Measurements from ENCODE around the gene NHS.

NHS gene

GRCh38 chrX:17369309-17369708 lies 5.7 kb upstream of the NHS start:
- POLR2A ChIA-PET, result no interaction called here
- Histone ChIP-seq H3K36me3 (ENCODE audit: control insufficient read depth in 4 of 4, insufficient read depth in 4 of 4, low read length in 3 of 4) (no peaks in the 10 kb centered on the region), H3K4me1 (ENCODE audit: control extremely low read depth in 1 of 4, control insufficient read depth in 4 of 4, insufficient read depth in 4 of 4, low read length in 3 of 4) (no peaks in the 10 kb centered on the region), H3K27ac (ENCODE audit: insufficient read depth in 1 of 2, low read depth in 1 of 2, low read length in 2 of 2, poor library complexity in 1 of 2, severe bottlenecking in 2 of 2) (no peak overlapping the region), H3K9me3 (ENCODE audit: control extremely low read depth in 1 of 5, control insufficient read depth in 4 of 5, insufficient read depth in 2 of 5, low read depth in 1 of 5, low read length in 4 of 5) (no peaks in the 10 kb centered on the region), H3K27me3 (replicated peaks in 2 of 5; ENCODE audit: control insufficient read depth in 4 of 5, insufficient read depth in 5 of 5, low read length in 4 of 5) (peaks cover 0 to 47% (median 8%) of the 10 kb centered on the region in 5 experiments), H3K4me3 (ENCODE audit: control insufficient read depth in 1 of 7, extremely low read depth in 1 of 7, insufficient read depth in 4 of 7, low read depth in 2 of 7, low read length in 6 of 7) (no peak overlapping the region)
- 39% methylated on average over 5 of the region's 6 CpGs for WGBS (ENCODE audit: insufficient coverage)
- DNase-seq, result no peak
- CTCF ChIA-PET, result no interaction called here

GRCh38 chrX:17370191-17370590 lies 4.8 kb upstream of the NHS start:
- peaks cover 0 to 5% (median 2%) of the 10 kb centered on the region in 4 experiments for H3K4me1 ChIP-seq (ENCODE audit: control extremely low read depth in 1 of 4, control insufficient read depth in 4 of 4, insufficient read depth in 4 of 4, low read length in 3 of 4)
- no peak for DNase-seq
- no peaks in the 10 kb centered on the region for H3K9me3 ChIP-seq (ENCODE audit: control extremely low read depth in 1 of 5, control insufficient read depth in 4 of 5, insufficient read depth in 2 of 5, low read depth in 1 of 5, low read length in 4 of 5)
- ChIA-PET CTCF (no interaction called here), POLR2A (interaction anchor here (0.6 kb wide), 1 partner anchor 10 kb away, joined by 4 read pairs; no protein-coding TSS in a partner anchor)
- no peaks in the 10 kb centered on the region for H3K36me3 ChIP-seq (ENCODE audit: control insufficient read depth in 4 of 4, insufficient read depth in 4 of 4, low read length in 3 of 4)
- H3K4me3 ChIP-seq (ENCODE audit: control insufficient read depth in 1 of 7, extremely low read depth in 1 of 7, insufficient read depth in 4 of 7, low read depth in 2 of 7, low read length in 6 of 7), result no peak overlapping the region
- WGBS (ENCODE audit: insufficient coverage), result 80% methylated on average over 5 of the region's 9 CpGs
- H3K27me3 ChIP-seq (replicated peaks in 2 of 5; ENCODE audit: control insufficient read depth in 4 of 5, insufficient read depth in 5 of 5, low read length in 4 of 5), result peaks cover 0 to 54% (median 10%) of the 10 kb centered on the region in 5 experiments
- no peak overlapping the region for H3K27ac ChIP-seq (ENCODE audit: insufficient read depth in 1 of 2, low read depth in 1 of 2, low read length in 2 of 2, poor library complexity in 1 of 2, severe bottlenecking in 2 of 2)

GRCh38 chrX:17372052-17372451 lies 2.9 kb upstream of the NHS start:
- peaks cover 0 to 21% (median 10%) of the 10 kb centered on the region in 4 experiments for H3K4me1 ChIP-seq (ENCODE audit: control extremely low read depth in 1 of 4, control insufficient read depth in 4 of 4, insufficient read depth in 4 of 4, low read length in 3 of 4)
- DNase-seq, result no peak
- POLR2A ChIA-PET, result no interaction called here
- no peaks in the 10 kb centered on the region for H3K36me3 ChIP-seq (ENCODE audit: control insufficient read depth in 4 of 4, insufficient read depth in 4 of 4, low read length in 3 of 4)
- WGBS (ENCODE audit: insufficient coverage), result 85% methylated on average over 2 of the region's 8 CpGs
- H3K27me3 ChIP-seq (replicated peaks in 2 of 5; ENCODE audit: control insufficient read depth in 4 of 5, insufficient read depth in 5 of 5, low read length in 4 of 5), result peaks cover 0 to 73% (median 13%) of the 10 kb centered on the region in 5 experiments
- peaks cover 0 to 14% (median 0%) of the 10 kb centered on the region in 5 experiments for H3K9me3 ChIP-seq (ENCODE audit: control extremely low read depth in 1 of 5, control insufficient read depth in 4 of 5, insufficient read depth in 2 of 5, low read depth in 1 of 5, low read length in 4 of 5)
- H3K27ac ChIP-seq (ENCODE audit: insufficient read depth in 1 of 2, low read depth in 1 of 2, low read length in 2 of 2, poor library complexity in 1 of 2, severe bottlenecking in 2 of 2), result no peak overlapping the region
- CTCF ChIA-PET, result no interaction called here
- H3K4me3 ChIP-seq (ENCODE audit: control insufficient read depth in 1 of 7, extremely low read depth in 1 of 7, insufficient read depth in 4 of 7, low read depth in 2 of 7, low read length in 6 of 7), result no peak overlapping the region

GRCh38 chrX:17373337-17373736 lies 1.7 kb upstream of the NHS start:
- ChIA-PET POLR2A (no interaction called here), CTCF (no interaction called here)
- no peak for DNase-seq
- Histone ChIP-seq H3K4me1 (ENCODE audit: control extremely low read depth in 1 of 4, control insufficient read depth in 4 of 4, insufficient read depth in 4 of 4, low read length in 3 of 4) (peaks cover 0 to 25% (median 12%) of the 10 kb centered on the region in 4 experiments), H3K27ac (ENCODE audit: insufficient read depth in 1 of 2, low read depth in 1 of 2, low read length in 2 of 2, poor library complexity in 1 of 2, severe bottlenecking in 2 of 2) (no peak overlapping the region), H3K9me3 (ENCODE audit: control extremely low read depth in 1 of 5, control insufficient read depth in 4 of 5, insufficient read depth in 2 of 5, low read depth in 1 of 5, low read length in 4 of 5) (peaks cover 0 to 16% (median 0%) of the 10 kb centered on the region in 5 experiments), H3K36me3 (ENCODE audit: control insufficient read depth in 4 of 4, insufficient read depth in 4 of 4, low read length in 3 of 4) (no peaks in the 10 kb centered on the region), H3K4me3 (ENCODE audit: control insufficient read depth in 1 of 7, extremely low read depth in 1 of 7, insufficient read depth in 4 of 7, low read depth in 2 of 7, low read length in 6 of 7) (no peak overlapping the region), H3K27me3 (replicated peaks in 2 of 5; ENCODE audit: control insufficient read depth in 4 of 5, insufficient read depth in 5 of 5, low read length in 4 of 5) (peaks cover 0 to 76% (median 16%) of the 10 kb centered on the region in 5 experiments)
- 78% methylated on average over 3 of the region's 3 CpGs for WGBS (ENCODE audit: insufficient coverage)

- DNase-seq, result no peak
- no peaks in the 10 kb centered on the region for H3K36me3 ChIP-seq (ENCODE audit: control insufficient read depth in 4 of 4, insufficient read depth in 4 of 4, low read length in 3 of 4)
- no peak overlapping the region for H3K27ac ChIP-seq (ENCODE audit: insufficient read depth in 1 of 2, low read depth in 1 of 2, low read length in 2 of 2, poor library complexity in 1 of 2, severe bottlenecking in 2 of 2)
- ChIA-PET POLR2A (no interaction called here), CTCF (no interaction called here)
- peaks cover 0 to 17% (median 0%) of the 10 kb centered on the region in 5 experiments for H3K9me3 ChIP-seq (ENCODE audit: control extremely low read depth in 1 of 5, control insufficient read depth in 4 of 5, insufficient read depth in 2 of 5, low read depth in 1 of 5, low read length in 4 of 5)
- peak overlapping the region in 4 of 7 experiments; percentile 25 to 65 (median 48) for H3K4me3 ChIP-seq (ENCODE audit: control insufficient read depth in 1 of 7, extremely low read depth in 1 of 7, insufficient read depth in 4 of 7, low read depth in 2 of 7, low read length in 6 of 7)
- peaks cover 0 to 25% (median 12%) of the 10 kb centered on the region in 4 experiments for H3K4me1 ChIP-seq (ENCODE audit: control extremely low read depth in 1 of 4, control insufficient read depth in 4 of 4, insufficient read depth in 4 of 4, low read length in 3 of 4)
- H3K27me3 ChIP-seq (replicated peaks in 2 of 5; ENCODE audit: control insufficient read depth in 4 of 5, insufficient read depth in 5 of 5, low read length in 4 of 5), result peaks cover 4 to 79% (median 16%) of the 10 kb centered on the region in 5 experiments
- 38% methylated on average over 17 of the region's 18 CpGs for WGBS (ENCODE audit: insufficient coverage)
Observed at GRCh38 chrX:17375367-17375636, 302 bp downstream of the NHS start.

GRCh38 chrX:17375637-17376430 lies 834 bp downstream of the NHS start:
- peaks cover 0 to 17% (median 0%) of the 10 kb centered on the region in 5 experiments for H3K9me3 ChIP-seq (ENCODE audit: control extremely low read depth in 1 of 5, control insufficient read depth in 4 of 5, insufficient read depth in 2 of 5, low read depth in 1 of 5, low read length in 4 of 5)
- no peaks in the 10 kb centered on the region for H3K36me3 ChIP-seq (ENCODE audit: control insufficient read depth in 4 of 4, insufficient read depth in 4 of 4, low read length in 3 of 4)
- ChIA-PET CTCF (no interaction called here), POLR2A (no interaction called here)
- peaks cover 4 to 83% (median 16%) of the 10 kb centered on the region in 5 experiments for H3K27me3 ChIP-seq (replicated peaks in 2 of 5; ENCODE audit: control insufficient read depth in 4 of 5, insufficient read depth in 5 of 5, low read length in 4 of 5)
- H3K27ac ChIP-seq (ENCODE audit: insufficient read depth in 1 of 2, low read depth in 1 of 2, low read length in 2 of 2, poor library complexity in 1 of 2, severe bottlenecking in 2 of 2), result no peak overlapping the region
- H3K4me3 ChIP-seq (ENCODE audit: control insufficient read depth in 1 of 7, extremely low read depth in 1 of 7, insufficient read depth in 4 of 7, low read depth in 2 of 7, low read length in 6 of 7), result peak overlapping the region in 4 of 7 experiments; percentile 25 to 65 (median 48)
- peak in 1 of 3 donors; percentile 8 for DNase-seq
- WGBS (ENCODE audit: insufficient coverage), result 26% methylated on average over 92 of the region's 103 CpGs
- peaks cover 0 to 25% (median 12%) of the 10 kb centered on the region in 4 experiments for H3K4me1 ChIP-seq (ENCODE audit: control extremely low read depth in 1 of 4, control insufficient read depth in 4 of 4, insufficient read depth in 4 of 4, low read length in 3 of 4)

- Histone ChIP-seq H3K4me3 (ENCODE audit: control insufficient read depth in 1 of 7, extremely low read depth in 1 of 7, insufficient read depth in 4 of 7, low read depth in 2 of 7, low read length in 6 of 7) (peak overlapping the region in 4 of 7 experiments; percentile 21 to 65 (median 34)), H3K27ac (ENCODE audit: insufficient read depth in 1 of 2, low read depth in 1 of 2, low read length in 2 of 2, poor library complexity in 1 of 2, severe bottlenecking in 2 of 2) (no peak overlapping the region), H3K9me3 (ENCODE audit: control extremely low read depth in 1 of 5, control insufficient read depth in 4 of 5, insufficient read depth in 2 of 5, low read depth in 1 of 5, low read length in 4 of 5) (peaks cover 0 to 17% (median 1%) of the 10 kb centered on the region in 5 experiments), H3K27me3 (replicated peaks in 2 of 5; ENCODE audit: control insufficient read depth in 4 of 5, insufficient read depth in 5 of 5, low read length in 4 of 5) (peaks cover 4 to 84% (median 16%) of the 10 kb centered on the region in 5 experiments), H3K36me3 (ENCODE audit: control insufficient read depth in 4 of 4, insufficient read depth in 4 of 4, low read length in 3 of 4) (no peaks in the 10 kb centered on the region), H3K4me1 (ENCODE audit: control extremely low read depth in 1 of 4, control insufficient read depth in 4 of 4, insufficient read depth in 4 of 4, low read length in 3 of 4) (peaks cover 0 to 25% (median 12%) of the 10 kb centered on the region in 4 experiments)
- DNase-seq, result peak in 2 of 3 donors; percentile 18 to 19
- ChIA-PET POLR2A (no interaction called here), CTCF (no interaction called here)
- WGBS (ENCODE audit: insufficient coverage), result 38% methylated on average over 26 of the region's 31 CpGs
Observed at GRCh38 chrX:17376431-17377077, 1.6 kb downstream of the NHS start.
